Neural cell (in vitro differentiated cells): ENCODE results near the gene GNG7. TPM values are rescaled to one million over a fixed set of nuclear protein-coding genes. Genes with fewer than 3 reads are reported as not detected.

ENCODE experiments used
- H2AFZ ChIP-seq: fragments of 200-600, 300-800 bp; sonication (generic), shearing (Covaris generic); 2 replicates; pipeline ENCODE4 v1.6.0; 2014; ENCODE audit warnings: low read depth, mild to moderate bottlenecking, antibody characterized with exemption, low read length, moderate library complexity
- H3F3A ChIP-seq: fragments of 200-600 bp; shearing (Covaris generic); 2 replicates; pipeline ENCODE4 v1.6.1; 2016; ENCODE audit warnings: mild to moderate bottlenecking, moderate library complexity, mixed read lengths, antibody characterized with exemption, low read length; ENCODE audit not compliant: insufficient read depth, poor library complexity, severe bottlenecking
- H3K27ac ChIP-seq: fragments of 200-600, 300-800 bp; sonication (generic), shearing (Covaris generic); 2 replicates; pipeline ENCODE4 v1.5.1; 2014; ENCODE audit warnings: mild to moderate bottlenecking, low read length, moderate library complexity
- H3K27me3 ChIP-seq: fragments of 300-800, 200-600 bp; sonication (generic), shearing (Covaris generic); 2 replicates; pipeline ENCODE4 v1.6.0; 2014; ENCODE audit warnings: mild to moderate bottlenecking, low read depth, low read length, moderate library complexity; ENCODE audit not compliant: insufficient read depth
- H3K36me3 ChIP-seq: fragments of 300-800, 200-600 bp; sonication (generic), shearing (Covaris generic); 2 replicates; pipeline ENCODE4 v1.5.1; 2014; ENCODE audit warnings: mild to moderate bottlenecking, antibody characterized with exemption, low read length, moderate library complexity; ENCODE audit not compliant: insufficient read depth
- H3K4me2 ChIP-seq: fragments of 300-800, 200-600 bp; sonication (generic), shearing (Covaris generic); 2 replicates; pipeline ENCODE4 v1.6.0; 2014; ENCODE audit warnings: mild to moderate bottlenecking, low read length
- H3K4me3 ChIP-seq: fragments of 300-800, 200-600 bp; sonication (generic), shearing (Covaris generic); 2 replicates; pipeline ENCODE4 v1.5.1; 2014; ENCODE audit warnings: mild to moderate bottlenecking, low read length, moderate library complexity
- H3K79me2 ChIP-seq: fragments of 200-600 bp; shearing (Covaris generic); replicated peaks from 2 replicates; pipeline ENCODE4 v1.6.0; 2014; ENCODE audit warnings: mild to moderate bottlenecking, low read length, moderate library complexity; ENCODE audit not compliant: insufficient read depth
- H3K9ac ChIP-seq: fragments of 300-800, 200-600 bp; sonication (generic), shearing (Covaris generic); 2 replicates; pipeline ENCODE4 v1.6.1; 2016; ENCODE audit warnings: mild to moderate bottlenecking, low read length, mixed read lengths
- H3K9me2 ChIP-seq: fragments of 200-600 bp; shearing (Covaris generic); 2 replicates; pipeline ENCODE4 v1.6.1; 2016; ENCODE audit warnings: mild to moderate bottlenecking, low read length, mixed read lengths; ENCODE audit not compliant: insufficient read depth
- H3K9me3 ChIP-seq: fragments of 200-600, 300-800 bp; sonication (generic), shearing (Covaris generic); 2 replicates; pipeline ENCODE4 v1.6.1; 2016; ENCODE audit warnings: mild to moderate bottlenecking, mixed run types, low read length, moderate library complexity, mixed read lengths
- H4K20me1 ChIP-seq: fragments of 200-600 bp; shearing (Covaris generic); 2 replicates; pipeline ENCODE4 v1.6.1; 2016; ENCODE audit warnings: mild to moderate bottlenecking, mixed run types; ENCODE audit not compliant: insufficient read depth
- EP300 ChIP-seq: fragments of 450-650 bp; conservative IDR thresholded peaks from 2 replicates; pipeline ENCODE4 v1.6.1; 2014; ENCODE audit warnings: antibody characterized with exemption, mild to moderate bottlenecking, moderate library complexity; ENCODE audit not compliant: poor library complexity, severe bottlenecking
- EZH2 ChIP-seq: fragments of 200-600, 300-800 bp; shearing (Covaris generic), sonication (generic); IDR thresholded peaks from 2 replicates; pipeline ENCODE4 v1.6.1; 2014; ENCODE audit warnings: antibody characterized with exemption, low read length, borderline replicate concordance, mild to moderate bottlenecking; ENCODE audit not compliant: insufficient read depth, poor library complexity, severe bottlenecking
- MXI1 ChIP-seq: fragments of 450-650 bp; conservative IDR thresholded peaks from 2 replicates; pipeline ENCODE4 v1.6.1; 2014; ENCODE audit warnings: antibody characterized with exemption, mild to moderate bottlenecking; ENCODE audit not compliant: poor library complexity, severe bottlenecking
- POLR2AphosphoS5 ChIP-seq: IDR thresholded peaks from 2 replicates; pipeline ENCODE4 v1.6.1; 2012
- RAD21 ChIP-seq: fragments of 450-650 bp; conservative IDR thresholded peaks from 2 replicates; pipeline ENCODE4 v1.6.1; 2014; ENCODE audit warnings: antibody characterized with exemption, mild to moderate bottlenecking, moderate library complexity
- SMC3 ChIP-seq: fragments of 450-650 bp; conservative IDR thresholded peaks from 2 replicates; pipeline ENCODE4 v1.6.1; 2014; ENCODE audit warnings: antibody characterized with exemption, mild to moderate bottlenecking, moderate library complexity; ENCODE audit not compliant: poor library complexity
- TAF1 ChIP-seq: IDR thresholded peaks from 2 replicates; pipeline ENCODE4 v1.6.1; 2012; ENCODE audit warnings: low read depth
- polyA plus RNA-seq: library from polyadenylated mRNA; depleted of rRNA; stranded (reverse); fragments of >200 nt; gene quantifications from 2 replicates; pipeline ENCODE4 v1.2.3, GENCODE V29; 2014
- TF ChIP-seq, protein P1 (sequence below): IDR thresholded peaks from 2 replicates; pipeline ENCODE4 v1.6.1; 2012; ENCODE audit warnings: borderline replicate concordance
- TF ChIP-seq, protein P2 (sequence below): fragments of 450-650 bp; IDR thresholded peaks from 2 replicates; pipeline ENCODE4 v1.5.1; 2014; ENCODE audit warnings: antibody characterized with exemption, mild to moderate bottlenecking, moderate library complexity; ENCODE audit not compliant: poor library complexity, severe bottlenecking

Gene GNG7
- polyA plus RNA-seq, 1 donor from 2014 or later = 3.0 TPM

DNA sequence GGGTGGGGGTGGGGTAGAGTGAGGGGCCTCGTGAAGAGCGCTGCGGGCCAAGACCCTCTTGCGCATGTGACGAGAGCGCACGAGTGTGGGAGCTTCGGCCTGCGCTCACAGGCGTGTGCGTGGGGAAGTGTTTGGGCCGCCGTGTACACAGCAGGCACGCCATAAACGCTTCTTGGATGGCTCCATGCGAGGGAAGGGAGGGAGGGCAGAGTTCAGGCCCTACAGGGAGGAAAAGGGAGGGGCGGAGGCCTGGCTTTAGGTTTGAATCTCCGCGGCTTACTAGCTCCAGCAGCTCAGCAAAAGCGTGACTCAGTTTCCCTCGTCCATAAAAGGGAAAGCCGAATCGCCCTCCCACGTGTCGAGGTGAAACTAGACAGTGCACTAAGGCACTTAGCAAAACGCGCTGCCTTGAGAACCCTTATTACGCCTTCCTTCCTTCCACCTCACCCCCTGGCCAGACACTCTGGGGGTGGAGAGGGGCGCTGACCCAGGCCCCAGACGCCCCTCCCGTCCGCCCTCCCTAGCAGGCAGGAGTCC, 214.0 kb downstream of the GNG7 start:
- Histone ChIP-seq H3K27ac (no peak overlapping the region), H4K20me1 (no peaks in the 10 kb centered on the region), H3K4me2 (no peak overlapping the region), H3F3A (no peaks in the 10 kb centered on the region), H3K4me3 (no peak overlapping the region), H3K36me3 (no peaks in the 10 kb centered on the region), H3K9me2 (no peaks in the 10 kb centered on the region), H2AFZ (no peak overlapping the region), H3K9me3 (peaks cover 3% of the 10 kb centered on the region), H3K79me2 (no peaks in the 10 kb centered on the region), H3K27me3 (peaks cover 32% of the 10 kb centered on the region), H3K9ac (no peak overlapping the region)
- no peak for TF ChIP-seq EZH2
- TF ChIP-seq, protein P1, sequence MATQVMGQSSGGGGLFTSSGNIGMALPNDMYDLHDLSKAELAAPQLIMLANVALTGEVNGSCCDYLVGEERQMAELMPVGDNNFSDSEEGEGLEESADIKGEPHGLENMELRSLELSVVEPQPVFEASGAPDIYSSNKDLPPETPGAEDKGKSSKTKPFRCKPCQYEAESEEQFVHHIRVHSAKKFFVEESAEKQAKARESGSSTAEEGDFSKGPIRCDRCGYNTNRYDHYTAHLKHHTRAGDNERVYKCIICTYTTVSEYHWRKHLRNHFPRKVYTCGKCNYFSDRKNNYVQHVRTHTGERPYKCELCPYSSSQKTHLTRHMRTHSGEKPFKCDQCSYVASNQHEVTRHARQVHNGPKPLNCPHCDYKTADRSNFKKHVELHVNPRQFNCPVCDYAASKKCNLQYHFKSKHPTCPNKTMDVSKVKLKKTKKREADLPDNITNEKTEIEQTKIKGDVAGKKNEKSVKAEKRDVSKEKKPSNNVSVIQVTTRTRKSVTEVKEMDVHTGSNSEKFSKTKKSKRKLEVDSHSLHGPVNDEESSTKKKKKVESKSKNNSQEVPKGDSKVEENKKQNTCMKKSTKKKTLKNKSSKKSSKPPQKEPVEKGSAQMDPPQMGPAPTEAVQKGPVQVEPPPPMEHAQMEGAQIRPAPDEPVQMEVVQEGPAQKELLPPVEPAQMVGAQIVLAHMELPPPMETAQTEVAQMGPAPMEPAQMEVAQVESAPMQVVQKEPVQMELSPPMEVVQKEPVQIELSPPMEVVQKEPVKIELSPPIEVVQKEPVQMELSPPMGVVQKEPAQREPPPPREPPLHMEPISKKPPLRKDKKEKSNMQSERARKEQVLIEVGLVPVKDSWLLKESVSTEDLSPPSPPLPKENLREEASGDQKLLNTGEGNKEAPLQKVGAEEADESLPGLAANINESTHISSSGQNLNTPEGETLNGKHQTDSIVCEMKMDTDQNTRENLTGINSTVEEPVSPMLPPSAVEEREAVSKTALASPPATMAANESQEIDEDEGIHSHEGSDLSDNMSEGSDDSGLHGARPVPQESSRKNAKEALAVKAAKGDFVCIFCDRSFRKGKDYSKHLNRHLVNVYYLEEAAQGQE = no peak
- no peak for TF ChIP-seq RAD21
- no peak for TF ChIP-seq MXI1
- TF ChIP-seq POLR2AphosphoS5 = no peak
- no peak for TF ChIP-seq TAF1
- TF ChIP-seq SMC3 = no peak
- TF ChIP-seq, protein P2, sequence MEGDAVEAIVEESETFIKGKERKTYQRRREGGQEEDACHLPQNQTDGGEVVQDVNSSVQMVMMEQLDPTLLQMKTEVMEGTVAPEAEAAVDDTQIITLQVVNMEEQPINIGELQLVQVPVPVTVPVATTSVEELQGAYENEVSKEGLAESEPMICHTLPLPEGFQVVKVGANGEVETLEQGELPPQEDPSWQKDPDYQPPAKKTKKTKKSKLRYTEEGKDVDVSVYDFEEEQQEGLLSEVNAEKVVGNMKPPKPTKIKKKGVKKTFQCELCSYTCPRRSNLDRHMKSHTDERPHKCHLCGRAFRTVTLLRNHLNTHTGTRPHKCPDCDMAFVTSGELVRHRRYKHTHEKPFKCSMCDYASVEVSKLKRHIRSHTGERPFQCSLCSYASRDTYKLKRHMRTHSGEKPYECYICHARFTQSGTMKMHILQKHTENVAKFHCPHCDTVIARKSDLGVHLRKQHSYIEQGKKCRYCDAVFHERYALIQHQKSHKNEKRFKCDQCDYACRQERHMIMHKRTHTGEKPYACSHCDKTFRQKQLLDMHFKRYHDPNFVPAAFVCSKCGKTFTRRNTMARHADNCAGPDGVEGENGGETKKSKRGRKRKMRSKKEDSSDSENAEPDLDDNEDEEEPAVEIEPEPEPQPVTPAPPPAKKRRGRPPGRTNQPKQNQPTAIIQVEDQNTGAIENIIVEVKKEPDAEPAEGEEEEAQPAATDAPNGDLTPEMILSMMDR = no peak
- TF ChIP-seq EP300 = no peak

DNA sequence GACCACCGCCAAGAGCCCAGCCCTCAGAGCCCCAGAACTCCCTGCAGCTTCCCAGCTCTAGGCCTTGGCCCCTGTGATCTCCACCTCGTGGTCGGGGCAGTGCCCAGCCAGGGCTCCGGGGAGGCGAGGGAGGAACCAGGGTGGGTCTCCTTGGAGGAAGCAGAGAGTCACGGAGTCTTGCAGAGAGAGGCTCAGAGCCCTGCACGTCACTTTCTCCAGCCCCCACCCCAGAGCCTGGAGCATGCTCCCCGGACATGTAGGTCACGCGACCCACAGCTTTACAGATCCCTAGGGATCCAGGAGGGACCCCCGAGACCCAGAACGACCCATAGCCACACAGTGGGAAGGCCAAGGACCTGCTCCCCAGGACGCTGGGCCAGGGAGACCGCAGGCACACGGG, 214.7 kb downstream of the GNG7 start:
- Histone ChIP-seq H3K9ac (no peak overlapping the region), H3K36me3 (no peaks in the 10 kb centered on the region), H3K9me3 (peaks cover 3% of the 10 kb centered on the region), H3K4me2 (no peak overlapping the region), H3K9me2 (no peaks in the 10 kb centered on the region), H3K27me3 (peaks cover 32% of the 10 kb centered on the region), H3K27ac (no peak overlapping the region), H3K4me3 (no peak overlapping the region), H3F3A (no peaks in the 10 kb centered on the region), H4K20me1 (no peaks in the 10 kb centered on the region), H2AFZ (no peak overlapping the region), H3K79me2 (no peaks in the 10 kb centered on the region)
- TF ChIP-seq POLR2AphosphoS5 (no peak), MXI1 (no peak), EZH2 (no peak), SMC3 (no peak)
